Skin of body (tissue), 2 donors: ENCODE data around the gene DRD4. TPM values are rescaled to one million over a fixed set of nuclear protein-coding genes. Genes with fewer than 3 reads are reported as not detected.

Source experiments
- DNase-seq: peaks from one replicate; lab custom pipeline; 2025; lab: John Stamatoyannopoulos, UW
- total RNA-seq: library from RNA; depleted of rRNA; stranded (reverse); fragments of >200 nt; gene quantifications from one replicate; pipeline ENCODE4 v1.2.3, GENCODE V29; 2014

DRD4 gene
- total RNA-seq, 1 donor from 2014 or later: not detected

- no peak for DNase-seq
These were observed 27.7 kb upstream of the DRD4 start for GRCh38 chr11:609341-609811.

GRCh38 chr11:610146-610801 lies 26.8 kb upstream of the DRD4 start:
- DNase-seq: no peak

DNA sequence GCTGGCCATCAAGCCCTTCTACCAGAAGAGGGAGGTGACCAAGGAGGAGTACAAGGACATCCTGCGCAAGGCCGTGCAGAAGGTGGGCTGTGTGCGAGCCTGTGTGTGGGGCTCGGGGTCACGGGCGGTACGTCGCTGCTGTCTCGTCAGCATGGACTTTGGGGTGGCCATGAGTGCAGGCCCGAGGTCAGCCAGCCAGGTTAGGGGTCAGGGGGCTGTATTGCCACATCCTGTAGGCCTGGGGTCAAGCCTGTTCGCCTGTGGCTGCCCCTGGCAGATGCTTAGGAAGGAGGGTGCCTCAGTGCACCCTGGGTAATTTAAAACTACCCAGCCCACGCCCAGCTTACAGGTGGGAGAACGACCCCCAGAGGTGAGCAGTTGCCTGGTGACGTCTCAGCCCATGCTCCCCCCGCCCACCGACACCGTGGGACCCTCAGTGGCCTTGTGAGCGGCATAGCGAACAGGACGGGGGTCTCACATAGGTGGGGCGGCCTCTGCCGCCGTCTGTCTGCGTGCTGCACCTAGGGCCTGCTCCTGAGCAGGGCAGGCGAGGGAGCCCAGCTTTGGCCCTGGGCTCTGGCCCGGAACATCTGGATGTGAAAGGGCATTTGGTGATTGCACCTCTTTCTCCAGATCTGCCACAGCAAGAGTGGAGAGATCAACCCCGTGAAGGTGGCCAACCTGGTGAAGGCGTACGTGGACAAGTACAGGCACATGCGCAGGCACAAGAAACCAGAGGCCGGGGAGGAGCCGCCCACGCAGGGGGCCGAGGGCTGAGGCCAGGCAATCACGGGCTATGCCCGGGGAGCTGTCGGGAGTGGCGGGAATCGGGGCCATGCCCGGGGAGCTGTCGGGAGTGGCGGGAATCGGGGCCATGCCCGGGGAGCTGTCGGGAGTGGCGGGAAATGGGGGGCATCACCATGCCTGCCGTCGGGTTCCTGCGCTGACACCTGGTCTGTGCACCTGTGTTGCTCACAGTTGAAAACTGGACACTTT lies 25.8 kb upstream of the DRD4 start:
- no peak for DNase-seq

DNA sequence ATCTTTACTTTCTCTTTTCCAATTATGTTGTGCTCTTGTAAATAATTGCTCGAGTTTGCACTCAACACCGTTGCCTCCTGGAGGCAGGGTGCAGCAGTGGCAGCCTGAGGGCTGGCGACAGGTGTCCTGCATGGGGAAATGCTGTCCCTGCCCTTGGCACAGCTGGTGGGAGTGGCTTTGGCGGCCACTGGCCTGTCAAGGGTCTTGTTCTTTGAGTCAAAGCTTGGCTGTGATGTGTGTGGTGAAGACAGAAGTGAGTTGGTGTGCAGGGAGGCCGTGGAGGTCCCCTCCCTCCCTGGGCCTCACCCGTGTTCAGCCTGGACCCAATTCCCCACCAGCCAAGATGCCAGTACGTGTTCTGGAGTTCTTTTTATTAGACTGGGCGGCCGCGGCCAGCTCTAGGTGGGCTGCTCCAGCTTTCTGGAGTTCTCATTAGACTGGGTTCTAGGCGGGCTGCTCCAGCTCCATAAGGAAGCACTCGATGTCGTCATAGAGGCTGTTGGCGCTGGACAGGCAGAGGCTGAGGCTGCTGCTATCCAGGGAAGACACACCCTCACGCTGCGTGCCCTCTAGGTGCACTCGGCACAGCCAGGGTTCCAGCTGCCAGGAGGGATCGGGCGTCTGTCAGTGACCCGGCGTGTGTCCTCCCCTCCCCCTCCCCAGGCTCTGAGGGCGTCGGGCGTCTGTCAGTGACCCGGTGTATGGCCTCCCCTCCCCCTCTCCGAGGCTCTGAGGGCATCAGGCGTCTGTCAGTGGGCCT lies 24.7 kb upstream of the DRD4 start:
- no peak for DNase-seq

DNA sequence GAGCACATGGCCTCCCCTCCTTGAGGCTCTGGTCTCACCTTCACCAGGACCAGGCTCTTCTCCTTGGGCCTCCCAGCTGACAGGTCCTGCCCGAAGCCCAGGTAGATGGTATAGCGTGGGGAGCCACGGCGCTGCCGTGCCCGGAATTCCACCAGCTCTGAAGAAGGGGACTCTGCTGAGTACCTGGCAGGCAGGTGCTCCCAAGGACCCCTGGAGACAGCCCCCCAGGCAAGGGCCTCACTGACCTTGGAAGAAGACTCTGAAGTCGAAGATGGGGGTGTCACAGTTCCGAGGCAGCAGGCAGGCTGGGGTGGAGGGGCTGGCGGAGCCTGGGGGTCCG lies 24.1 kb upstream of the DRD4 start:
- no peak for DNase-seq

DNA sequence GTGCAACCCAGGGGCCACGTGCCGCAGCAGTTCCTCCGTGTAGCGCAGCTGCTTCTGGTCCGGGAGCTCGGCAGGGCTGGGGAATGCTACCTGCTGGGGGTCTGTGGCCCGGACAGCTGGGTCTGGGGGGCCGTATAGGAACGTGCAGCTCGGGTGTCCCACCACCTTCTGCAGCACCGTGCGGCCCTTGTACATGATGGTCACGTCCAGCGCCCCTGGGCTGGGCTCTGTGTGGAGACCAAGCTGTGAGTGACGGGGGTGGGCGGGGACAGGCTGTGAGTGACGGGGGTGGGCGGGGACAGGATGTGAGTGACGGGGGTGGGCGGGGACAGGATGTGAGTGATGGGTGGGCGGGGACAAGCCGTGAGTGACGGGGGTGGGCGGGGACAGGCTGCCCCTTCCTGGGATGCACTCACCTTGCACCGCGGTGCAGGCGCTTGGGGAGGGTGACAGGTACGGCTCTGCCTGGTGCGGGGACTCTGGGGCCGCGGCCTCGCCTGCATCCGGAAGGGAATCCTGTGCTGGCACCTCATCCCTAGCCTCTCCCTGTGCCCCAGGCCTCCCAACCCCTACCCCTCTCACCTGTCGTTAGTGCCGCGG lies 23.6 kb upstream of the DRD4 start:
- DNase-seq: no peak

DNA sequence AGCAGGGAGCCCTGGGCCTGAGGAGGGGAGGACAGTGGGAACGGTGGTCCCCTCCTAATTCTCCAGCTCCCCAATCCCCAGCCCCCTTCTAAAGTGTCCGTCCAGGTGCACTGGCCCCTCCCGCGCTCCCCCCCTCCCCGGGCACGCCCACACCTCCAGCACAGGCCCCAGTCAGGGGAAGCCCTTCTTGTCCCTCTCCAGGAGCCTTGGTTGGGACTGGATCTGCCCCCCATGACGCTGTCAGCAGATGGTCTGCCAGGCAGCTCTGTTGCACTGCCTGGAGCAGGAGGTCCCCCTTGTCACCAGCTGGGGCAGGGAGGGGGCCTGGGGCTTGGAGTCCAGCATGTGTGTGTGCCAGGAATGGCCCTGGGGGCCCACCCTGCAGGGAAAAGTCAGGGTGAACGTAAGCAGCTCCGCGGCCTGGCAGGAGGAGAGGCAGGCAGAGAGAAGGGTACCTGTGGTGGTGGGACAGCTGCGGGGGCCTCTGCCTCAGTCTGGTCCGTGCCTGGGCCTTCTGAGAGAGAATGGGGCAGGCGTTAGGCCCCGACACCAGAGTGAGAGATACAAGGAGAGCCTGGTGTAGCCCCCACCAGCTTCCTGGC lies 22.9 kb upstream of the DRD4 start:
- DNase-seq: no peak

DNA sequence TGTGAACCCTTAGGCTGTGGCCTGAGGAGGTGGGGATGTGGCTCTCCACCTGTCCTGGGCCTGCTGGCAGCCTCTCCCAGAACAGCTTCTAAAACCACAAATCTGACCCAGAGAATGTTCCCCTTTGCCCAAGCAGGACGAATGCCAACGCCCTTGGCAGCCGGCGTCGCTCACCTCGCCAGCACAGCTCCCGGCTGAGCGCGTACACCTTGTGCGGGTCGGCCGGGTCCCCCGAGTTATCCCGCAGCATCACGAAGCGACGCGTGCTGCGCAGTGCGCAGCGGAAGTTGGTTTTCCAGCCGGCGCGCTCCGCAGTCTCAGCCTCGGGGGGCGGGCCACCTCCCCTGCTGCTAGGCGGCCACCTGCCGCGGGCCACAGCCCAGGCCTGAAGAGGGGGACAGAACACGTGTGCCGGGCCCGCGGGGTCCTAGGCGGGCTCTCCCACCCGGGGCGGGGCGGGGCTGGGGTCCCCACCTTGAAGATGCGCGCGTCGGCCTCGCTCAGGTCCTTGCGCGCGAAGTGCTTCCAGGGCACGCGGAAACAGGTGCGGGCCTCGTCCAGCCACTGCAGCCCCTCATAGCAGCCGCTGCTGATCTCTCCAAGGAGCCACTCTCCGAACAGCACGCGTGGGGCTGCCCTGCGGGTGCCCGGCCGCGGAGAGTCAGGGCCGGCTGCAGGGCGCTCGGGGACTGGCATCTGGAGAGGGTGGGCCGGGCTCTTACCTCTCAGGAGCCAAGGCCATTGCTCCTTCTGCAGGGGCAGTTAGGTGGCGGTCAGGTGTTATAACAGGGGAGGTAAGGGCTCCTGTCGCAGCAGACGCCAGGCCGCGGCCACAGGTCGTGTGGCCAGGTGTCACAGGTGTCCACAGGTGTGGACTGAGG lies 22.2 kb upstream of the DRD4 start:
- no peak for DNase-seq

- DNase-seq: peak; percentile 87
These were observed 21.4 kb upstream of the DRD4 start, which contains the start of gene IRF7 for GRCh38 chr11:615504-616319. IRF7 (minus strand) TSS chr11:615950; CDS start chr11:615364, 586 bp downstream.

DNA sequence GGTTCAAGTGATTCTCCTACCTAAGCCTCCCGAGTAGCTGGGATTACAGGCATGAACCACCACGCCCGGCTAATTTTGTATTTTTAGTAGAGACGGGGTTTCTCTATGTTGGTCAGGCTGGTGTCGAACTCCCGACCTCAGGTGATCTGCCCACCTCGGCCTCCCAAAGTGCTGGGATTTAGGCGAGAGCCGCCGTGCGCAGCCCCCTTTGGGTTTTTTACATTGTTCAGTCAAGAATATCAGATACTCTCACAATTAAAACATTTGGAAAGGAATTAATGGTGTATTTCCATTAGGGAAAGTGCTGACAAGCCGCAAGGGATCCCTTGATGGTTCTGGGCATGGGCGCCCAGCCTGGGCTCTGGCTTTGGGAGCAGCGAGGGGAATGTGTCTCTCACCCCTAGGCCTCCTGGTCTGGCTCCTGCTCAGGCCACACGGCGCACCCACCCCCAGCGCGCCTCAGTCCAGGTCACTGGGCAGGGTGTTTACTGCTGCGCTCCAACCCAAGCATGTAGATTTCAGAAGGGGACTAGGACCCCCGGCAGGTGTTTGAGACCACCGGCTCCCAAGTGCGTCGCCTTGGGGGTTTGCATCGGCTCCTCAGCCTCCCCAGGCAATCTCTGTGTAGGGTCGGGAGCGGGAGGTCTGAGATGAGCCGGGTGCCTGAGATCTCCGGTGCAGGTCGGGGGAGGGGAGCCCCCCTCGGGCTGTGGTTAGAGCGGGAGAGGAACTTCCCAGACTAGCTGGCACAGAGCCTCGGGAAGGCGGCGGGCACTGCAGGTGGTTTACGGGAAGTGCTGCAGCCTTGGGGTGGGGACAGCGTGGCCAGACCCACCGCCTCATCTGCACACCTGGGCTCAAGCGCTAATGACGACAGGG lies 20.5 kb upstream of the DRD4 start:
- no peak for DNase-seq

DNA sequence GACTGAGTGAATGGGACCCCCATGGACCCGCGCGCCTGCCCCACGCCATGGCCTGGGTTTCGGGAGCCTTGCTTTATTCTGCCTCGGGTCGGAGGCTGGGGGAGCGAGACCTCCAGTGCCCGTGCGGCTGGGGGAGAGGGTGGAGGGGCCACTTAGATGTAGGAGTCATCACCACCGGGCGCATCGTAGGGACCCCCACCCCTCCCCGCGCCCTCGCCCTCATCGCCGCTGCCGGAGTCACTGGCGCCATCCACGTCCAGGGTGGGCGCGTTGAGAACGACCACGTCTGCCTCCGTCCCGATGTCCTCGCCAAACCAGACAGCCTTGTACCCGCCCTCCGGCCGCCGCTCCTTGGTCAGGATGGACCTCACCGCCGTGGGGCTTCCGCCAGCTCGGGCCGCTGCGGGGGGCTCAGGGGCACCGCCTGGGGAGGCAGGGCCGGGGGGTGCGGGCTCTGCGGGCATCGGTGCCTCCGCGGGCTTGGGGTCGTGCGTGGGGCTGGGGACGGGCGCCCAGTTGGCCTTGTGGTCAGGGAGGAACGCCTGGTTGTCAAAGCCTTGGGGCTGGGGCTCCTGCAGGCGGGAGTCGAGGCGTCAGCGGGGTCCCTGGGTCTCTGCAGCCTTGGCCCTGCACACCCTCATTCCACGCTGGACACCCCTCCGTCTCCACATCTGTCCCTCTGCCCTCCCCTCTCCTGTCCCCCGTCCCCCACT lies 19.7 kb upstream of the DRD4 start:
- no peak for DNase-seq

- no peak for DNase-seq
These were observed 19.0 kb upstream of the DRD4 start for GRCh38 chr11:617912-618682.

DNA sequence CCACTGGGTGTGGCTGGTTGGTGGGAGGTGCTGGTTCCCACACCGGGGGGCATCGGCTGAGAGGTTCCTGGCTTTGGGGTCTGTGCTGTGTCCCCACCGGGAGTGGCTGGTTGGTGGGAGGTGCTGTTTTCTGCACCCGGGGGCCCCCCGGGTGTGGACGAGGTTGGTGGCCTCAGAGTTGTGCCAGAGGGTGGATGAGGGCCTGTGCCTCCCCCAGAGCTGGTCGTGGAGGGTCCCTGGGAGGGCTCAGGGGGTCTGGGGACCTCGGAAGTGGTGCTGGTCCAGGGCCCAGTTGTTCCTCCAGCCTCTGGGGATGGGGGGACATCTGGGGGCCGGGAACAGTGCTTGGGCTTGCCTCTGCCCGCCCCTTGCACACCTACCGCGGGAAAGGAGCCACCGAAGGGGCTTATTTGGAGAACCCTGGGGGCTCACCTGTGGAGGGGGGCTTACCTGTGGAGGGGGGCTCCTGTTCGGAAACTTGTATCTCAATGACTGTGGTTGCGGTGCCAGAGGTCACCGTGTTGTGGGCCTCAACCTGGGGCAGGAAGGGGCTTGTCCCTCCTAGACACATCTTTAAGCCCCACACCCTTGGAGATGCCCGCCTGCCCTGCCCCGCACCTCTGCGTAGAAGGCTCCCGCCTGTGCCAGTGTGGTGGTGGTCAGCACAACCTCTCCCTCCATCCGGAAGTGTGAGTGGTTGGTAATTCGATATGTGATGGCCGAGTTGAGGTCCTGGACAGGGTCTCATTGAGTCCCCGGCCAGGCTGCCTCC lies 18.0 kb upstream of the DRD4 start:
- DNase-seq: no peak

DNA sequence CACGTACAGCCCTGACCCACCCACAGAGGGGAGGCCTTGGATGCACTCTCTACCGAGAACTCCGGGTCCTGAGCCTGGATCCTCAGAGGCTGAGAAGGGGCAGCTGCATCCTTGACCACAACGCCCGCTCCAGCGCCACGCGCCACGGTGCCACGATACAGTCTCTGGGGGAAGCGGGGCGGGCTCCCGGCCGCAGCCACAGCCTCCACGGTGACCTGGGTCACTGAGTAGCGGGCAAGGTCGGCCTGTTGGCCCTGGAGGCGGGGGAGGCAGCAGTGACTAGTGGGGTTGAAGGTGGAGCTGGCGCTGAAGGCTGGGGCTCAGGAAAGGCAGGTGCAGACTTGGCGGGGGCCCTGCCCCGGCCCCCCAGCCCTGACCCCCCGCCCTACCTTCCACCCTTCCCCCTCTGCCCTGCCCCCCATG lies 17.4 kb upstream of the DRD4 start:
- DNase-seq: no peak

DNA sequence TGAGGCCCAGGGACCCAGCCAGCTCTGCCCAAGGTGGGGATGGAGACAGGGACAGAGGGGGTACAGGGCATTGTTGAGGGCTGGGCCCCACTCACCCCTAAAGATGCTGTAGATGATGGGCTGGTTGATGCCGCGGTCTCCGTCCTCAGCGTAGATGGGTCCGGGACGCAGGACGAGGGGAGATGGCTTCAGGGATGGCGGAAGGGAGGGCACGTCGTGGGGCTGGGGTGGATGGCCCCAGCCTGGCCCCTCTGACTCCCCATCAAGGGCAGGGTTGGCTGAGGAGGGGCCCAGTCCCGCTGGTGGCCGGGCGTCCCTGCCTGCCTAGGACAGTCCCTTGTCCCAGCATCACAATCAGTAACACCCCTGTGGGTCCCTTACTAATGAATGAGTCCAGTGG lies 16.9 kb upstream of the DRD4 start:
- DNase-seq: no peak
